ENCODE data around the gene PLXDC1.
"Not testable (repeated sequence)": the region's sequence is repeated elsewhere in the genome, so short reads cannot be mapped to it uniquely, and the experiment has no call there.

PLXDC1 gene

GRCh38 chr17:39022924-39023323 lies 128.5 kb downstream of the PLXDC1 start:
- TF ChIP-seq, protein P1, sequence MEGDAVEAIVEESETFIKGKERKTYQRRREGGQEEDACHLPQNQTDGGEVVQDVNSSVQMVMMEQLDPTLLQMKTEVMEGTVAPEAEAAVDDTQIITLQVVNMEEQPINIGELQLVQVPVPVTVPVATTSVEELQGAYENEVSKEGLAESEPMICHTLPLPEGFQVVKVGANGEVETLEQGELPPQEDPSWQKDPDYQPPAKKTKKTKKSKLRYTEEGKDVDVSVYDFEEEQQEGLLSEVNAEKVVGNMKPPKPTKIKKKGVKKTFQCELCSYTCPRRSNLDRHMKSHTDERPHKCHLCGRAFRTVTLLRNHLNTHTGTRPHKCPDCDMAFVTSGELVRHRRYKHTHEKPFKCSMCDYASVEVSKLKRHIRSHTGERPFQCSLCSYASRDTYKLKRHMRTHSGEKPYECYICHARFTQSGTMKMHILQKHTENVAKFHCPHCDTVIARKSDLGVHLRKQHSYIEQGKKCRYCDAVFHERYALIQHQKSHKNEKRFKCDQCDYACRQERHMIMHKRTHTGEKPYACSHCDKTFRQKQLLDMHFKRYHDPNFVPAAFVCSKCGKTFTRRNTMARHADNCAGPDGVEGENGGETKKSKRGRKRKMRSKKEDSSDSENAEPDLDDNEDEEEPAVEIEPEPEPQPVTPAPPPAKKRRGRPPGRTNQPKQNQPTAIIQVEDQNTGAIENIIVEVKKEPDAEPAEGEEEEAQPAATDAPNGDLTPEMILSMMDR (IDR thresholded peaks at IDR 0.05; ENCODE audit: low read depth, low read length), result no peak
- DNase-seq (ENCODE audit: extremely low read depth, low read depth), result no peak

- DNase-seq (ENCODE audit: extremely low read depth, low read depth), result not testable (repeated sequence)
These were observed 131.4 kb downstream of the PLXDC1 start for GRCh38 chr17:39020037-39020436.

DNA sequence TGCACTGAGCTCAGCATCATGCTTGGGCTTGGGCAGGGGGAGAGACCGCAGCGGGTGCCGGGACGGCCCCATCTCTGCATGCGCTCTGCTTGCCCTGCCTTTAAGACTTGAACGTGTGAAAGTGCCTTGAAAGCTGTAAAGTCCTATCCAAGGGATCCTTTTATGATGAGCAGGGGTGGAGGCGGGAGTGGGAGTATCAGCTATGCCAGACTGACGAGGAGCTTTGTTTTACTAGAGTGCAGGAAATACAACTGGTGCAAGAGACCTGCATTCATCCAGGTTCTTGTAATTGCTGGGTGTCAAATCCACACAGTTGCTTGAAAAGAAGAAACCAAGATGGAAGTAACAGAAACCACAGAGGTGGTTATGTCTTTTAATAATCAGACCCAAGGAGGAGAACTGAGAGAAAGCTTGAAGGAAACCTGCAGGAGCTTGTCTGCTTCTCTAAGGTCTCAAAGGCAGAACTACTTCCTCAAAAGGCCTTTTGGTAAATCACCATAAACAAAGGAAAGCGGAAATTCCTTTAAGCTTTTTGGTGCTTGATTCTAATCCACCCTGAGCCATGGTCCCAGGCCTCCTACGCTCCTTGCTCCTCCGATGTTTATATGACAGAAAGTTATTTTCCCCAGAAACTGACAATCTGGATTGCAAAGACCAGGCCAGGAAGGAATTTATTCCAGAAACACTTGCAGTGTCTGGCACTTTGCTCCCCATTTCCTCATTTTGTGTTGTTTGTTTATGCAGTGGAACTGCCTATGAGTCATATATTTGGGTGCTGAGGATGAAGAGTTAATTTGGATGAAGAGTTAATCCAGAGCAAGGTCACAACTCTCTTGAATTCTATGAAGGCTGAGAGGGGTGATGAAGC lies 132.9 kb downstream of the PLXDC1 start:
- DNase-seq (ENCODE audit: extremely low read depth, low read depth), result no peak
- TF ChIP-seq, protein P1 (IDR thresholded peaks at IDR 0.05; ENCODE audit: low read depth, low read length), result no peak

DNA sequence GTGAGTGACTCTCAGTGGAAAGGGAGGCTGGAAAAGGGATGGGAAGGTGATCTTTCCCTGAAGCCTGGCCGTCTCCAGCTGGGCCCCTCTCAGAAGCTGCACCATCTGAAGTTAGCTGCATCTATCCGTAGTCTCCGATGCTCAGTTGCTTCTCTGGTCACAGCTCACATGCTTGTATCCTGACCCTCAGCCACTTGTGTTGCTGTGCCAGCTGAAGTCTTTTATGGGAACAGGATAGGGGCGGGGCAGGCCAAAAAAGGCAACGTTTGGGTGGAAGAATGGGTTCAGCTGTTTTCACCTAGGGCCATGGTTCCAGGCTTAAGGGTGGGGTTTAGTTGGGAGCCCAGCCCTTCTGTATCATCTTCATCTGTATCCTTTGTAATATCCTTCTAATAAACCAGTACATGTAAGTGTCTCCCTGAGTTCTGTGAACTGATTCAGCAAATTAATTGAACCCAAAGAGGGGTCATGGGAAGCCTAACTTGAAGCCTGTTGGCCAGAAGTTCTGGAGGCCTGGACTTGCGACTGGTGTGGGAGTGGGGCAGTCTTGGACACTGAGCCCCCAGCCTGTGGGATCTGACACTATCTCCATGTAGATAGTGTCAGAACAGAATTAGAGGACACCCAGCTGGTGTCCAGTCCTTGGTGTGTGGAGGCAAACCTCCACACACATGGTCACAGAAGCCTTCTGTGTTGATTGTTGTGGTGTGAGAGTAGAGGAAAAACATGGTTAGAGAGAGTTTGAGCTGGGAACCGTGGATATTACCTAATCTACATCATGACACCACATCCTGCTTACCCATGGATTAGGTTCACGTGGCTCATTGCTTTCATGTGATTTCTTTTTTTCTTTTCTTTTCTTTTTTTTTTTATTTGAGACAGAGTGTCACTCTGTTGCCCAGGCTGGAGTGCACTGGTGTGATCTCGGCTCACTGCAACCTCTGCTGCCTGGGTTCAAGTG lies 135.0 kb downstream of the PLXDC1 start:
- DNase-seq (ENCODE audit: extremely low read depth, low read depth), result no peak
- TF ChIP-seq, protein P1 (IDR thresholded peaks at IDR 0.05; ENCODE audit: low read depth, low read length), result no peak

GRCh38 chr17:39015546-39015935 lies 135.9 kb downstream of the PLXDC1 start:
- DNase-seq (ENCODE audit: extremely low read depth, low read depth), result no peak
- TF ChIP-seq, protein P1 (IDR thresholded peaks at IDR 0.05; ENCODE audit: low read depth, low read length), result no peak

DNA sequence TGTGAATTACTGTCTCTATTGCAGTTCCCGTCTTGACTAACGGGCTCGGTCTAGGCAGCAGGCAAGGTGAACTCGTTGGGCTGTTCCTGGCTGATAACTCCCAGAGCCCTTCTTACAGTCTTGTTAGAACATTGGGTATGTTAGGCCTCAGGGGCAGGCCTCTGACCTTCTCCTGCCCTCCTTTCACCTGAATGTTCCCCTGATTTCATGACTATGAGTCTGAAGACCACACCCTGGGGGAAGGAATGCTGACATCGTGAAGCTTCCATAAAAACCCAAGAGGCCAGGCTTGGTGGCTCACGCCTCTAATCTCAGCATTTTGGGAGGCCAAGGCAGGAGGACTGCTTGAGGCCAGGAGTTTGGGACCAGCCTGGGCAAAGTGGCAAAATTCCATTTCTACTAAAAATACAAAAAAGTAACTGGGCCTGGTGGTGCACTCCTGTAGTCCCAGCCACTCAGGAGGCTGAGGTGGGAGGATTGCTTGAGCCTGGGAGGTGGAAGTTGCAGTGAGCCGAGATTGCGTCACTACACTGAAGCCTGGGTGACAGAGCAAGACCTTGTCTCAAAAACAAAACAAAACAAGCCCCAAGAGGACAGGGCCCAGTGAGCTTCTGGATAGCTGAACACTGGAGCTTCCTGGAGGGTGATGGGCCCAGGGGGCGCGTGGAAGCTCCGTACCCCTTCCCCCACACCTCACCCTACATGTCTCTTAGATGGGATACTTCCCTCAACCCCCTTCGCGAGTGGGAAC lies 136.5 kb downstream of the PLXDC1 start:
- DNase-seq (ENCODE audit: extremely low read depth, low read depth), result no peak
- TF ChIP-seq, protein P1 (IDR thresholded peaks at IDR 0.05; ENCODE audit: low read depth, low read length), result no peak

DNA sequence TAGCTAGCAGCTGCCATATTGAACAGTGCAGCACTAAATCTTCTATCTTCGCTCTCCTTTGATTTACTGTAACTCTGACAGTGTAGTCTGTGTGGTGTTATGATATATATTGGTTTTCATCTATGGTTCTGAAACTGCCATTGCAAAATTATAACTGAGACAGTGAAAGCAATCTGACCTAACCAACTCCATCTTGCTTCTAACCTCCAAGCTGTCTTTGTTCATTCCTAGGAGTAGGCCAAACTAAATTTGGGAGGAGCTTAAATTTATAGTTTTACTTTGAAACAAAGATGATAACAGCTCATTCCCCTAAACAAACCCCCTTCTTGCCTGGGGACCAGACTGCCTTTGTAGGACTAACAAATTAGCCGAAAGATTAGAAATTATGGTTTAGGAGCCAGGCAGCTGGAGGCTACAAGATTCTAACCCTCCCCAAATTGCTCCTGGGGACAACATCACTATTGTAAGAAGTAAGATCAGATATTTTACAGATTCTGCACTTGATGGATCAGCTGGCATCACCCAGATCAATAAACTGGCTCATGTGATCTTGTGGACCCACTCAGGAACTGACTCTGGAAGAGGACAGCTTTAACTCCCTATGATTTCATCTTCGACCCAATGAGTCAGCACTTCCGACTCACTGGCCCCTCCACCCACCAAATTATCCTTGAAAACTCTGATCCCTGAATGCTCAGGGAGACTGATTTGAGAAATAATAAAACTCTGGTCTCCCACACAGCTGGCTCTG lies 137.2 kb downstream of the PLXDC1 start:
- no peak for DNase-seq (ENCODE audit: extremely low read depth, low read depth)
- TF ChIP-seq, protein P1 (IDR thresholded peaks at IDR 0.05; ENCODE audit: low read depth, low read length), result no peak
